Psoas muscle (tissue), 8 donors: ENCODE data around the gene MED31. TPM values are rescaled to one million over a fixed set of nuclear protein-coding genes. Genes with fewer than 3 reads are reported as not detected.

ENCODE experiments used
- ATAC-seq, 4 donors: fragments of 200-7000 bp; cut with Tn5 transposase; one replicate each; pipeline ENCODE4 v1.9.1; 2020; ENCODE audit warnings: moderate library complexity in 3 of 4, mild to moderate bottlenecking in 2 of 4
- DNase-seq, 2 donors: peaks; one replicate each; pipeline ENCODE4 v3.0.0-alpha.2; 2020
- H3K27ac ChIP-seq: fragments of 200-600 bp; one replicate; pipeline ENCODE4 v1.8.0; 2022
- H3K27me3 ChIP-seq, 3 donors: fragments of 200-600 bp in 1 of 3; one replicate each; pipeline versions ENCODE4 v1.6.1 to v1.8.0; 2013 to 2022; ENCODE audit warnings: low read length in 2 of 3, mild to moderate bottlenecking in 2 of 3, moderate library complexity in 1 of 3; ENCODE audit not compliant: insufficient read depth in 3 of 3
- H3K36me3 ChIP-seq, 2 donors: fragments of 200-600 bp in 1 of 2; one replicate each; pipeline versions ENCODE4 v1.6.1 to v1.8.0; 2013 to 2022; ENCODE audit warnings: low read depth in 1 of 2, mild to moderate bottlenecking in 1 of 2, moderate library complexity in 1 of 2; ENCODE audit not compliant: insufficient read depth in 1 of 2
- H3K4me1 ChIP-seq: fragments of 200-600 bp; one replicate; pipeline ENCODE4 v1.8.0; 2022
- H3K4me3 ChIP-seq: fragments of 200-600 bp; one replicate; pipeline ENCODE4 v1.8.0; 2022; ENCODE audit warnings: mild to moderate bottlenecking
- H3K9me3 ChIP-seq: fragments of 200-600 bp; one replicate; pipeline ENCODE4 v1.8.0; 2022
- WGBS, 3 donors: extraction: QIAGEN DNeasy Blood & Tissue Kit; methylation state at CpG; one replicate each; pipeline versions ENCODE4 v1.1.6 to v1.1.7; 2013; 5-methylcytosine and 5-hydroxymethylcytosine counted together
- intact Hi-C, 2 donors: fragments of 100-400 bp; cut with DNase I; formaldehyde crosslinking; loops; one replicate each; pipeline versions ENCODE4 v1.11.0 to v1.14.2; 2022
- polyA plus RNA-seq, 3 donors: library from polyadenylated mRNA; stranded (reverse); fragments of 200-250 nt; gene quantifications; one replicate each; pipeline ENCODE4 v1.2.3, GENCODE V29; 2013
- total RNA-seq, 4 donors: library from RNA; stranded (reverse); fragmentation: NEBNext Ultra II Directional in 2 of 4; extraction: Animal tissue kit (Norgen Biotek cat#: 25700) in 2 of 4; gene quantifications; one replicate each; pipeline versions ENCODE4 v1.2.1 to v1.2.4, GENCODE V29; 2021 to 2023
- TF ChIP-seq, protein P1 (sequence below): fragments of 200-600 bp; IDR thresholded peaks from one replicate; pipeline ENCODE4 v1.8.0; 2022; ENCODE audit warnings: antibody characterized with exemption
- donor health status: healthy with polysubstance abuse.
- donor health status: DM: no; HTN: no; CAD: no; lungs with moderate emphysema.
- donor health status: Bipolar disorder and iron deficiency.
- donor health status: healthy.
- donor health status: DM: yes; HTN: yes; CAD: no.
- donor health status: DM: no; HTN: no; CAD: no.
- donor health status: DM: no; HTN: no; CAD: no.
- donor health status: DM: yes; HTN: yes; CAD: no.

MED31 gene
- total and polyA plus RNA-seq, 7 donors: 12.2 to 55.2 (median 12.7) TPM

DNA sequence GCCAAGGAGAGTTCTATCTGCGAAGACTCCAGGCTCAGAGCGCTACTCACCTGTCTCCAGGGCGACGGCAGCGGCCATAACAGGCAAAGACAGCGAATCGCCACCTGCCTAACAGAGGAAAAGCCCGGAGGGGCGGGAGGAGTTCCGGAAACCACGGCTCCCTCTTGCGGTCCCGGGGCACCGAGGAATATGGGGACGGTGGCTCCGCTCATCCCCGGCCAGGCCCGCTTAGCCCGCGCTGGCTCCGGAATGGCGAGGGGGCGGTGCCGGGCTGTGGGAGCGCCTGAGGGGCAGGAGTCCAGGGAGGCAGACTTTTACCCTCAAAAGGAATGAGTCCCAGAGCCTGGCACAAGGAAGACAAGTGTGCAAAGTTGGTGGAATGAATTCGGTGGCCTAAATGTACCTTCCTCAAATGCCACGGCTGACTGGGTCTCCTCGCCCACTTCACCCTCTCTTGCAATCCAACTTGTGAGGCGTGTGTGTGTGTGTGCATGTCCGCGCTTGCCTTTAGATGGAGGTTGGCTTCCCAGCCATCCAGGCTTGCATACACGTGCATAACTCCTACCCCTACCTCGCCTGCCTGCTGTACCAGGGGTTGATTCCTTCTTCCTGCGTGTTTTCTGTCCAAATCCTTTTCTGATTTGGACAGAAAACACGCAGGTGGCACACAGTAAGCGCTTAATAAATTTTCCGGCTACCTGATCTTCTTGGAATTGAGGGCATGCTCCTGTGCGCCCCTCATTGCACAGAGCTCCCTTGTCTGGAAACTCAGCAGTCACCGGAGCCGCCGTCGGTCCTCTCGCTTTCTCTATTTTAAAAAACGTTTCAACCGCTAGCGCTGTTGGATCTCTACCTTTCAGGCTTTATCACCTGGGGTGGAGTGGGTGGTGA is 3.7 kb upstream of the MED31 start:
- Histone ChIP-seq H3K27me3 (peaks cover 0 to 18% (median 7%) of the 10 kb centered on the region in 3 donors), H3K4me1 (peaks cover 19% of the 10 kb centered on the region), H3K36me3 (peaks cover 0 to 2% of the 10 kb centered on the region in 2 donors), H3K4me3 (no peak overlapping the region), H3K9me3 (no peaks in the 10 kb centered on the region), H3K27ac (no peak overlapping the region)
- WGBS, 3 donors: 22 to 43% (median 37%) methylated on average over 45 to 46 of the region's 46 CpGs
- DNase-seq: no peak
- TF ChIP-seq, protein P1, sequence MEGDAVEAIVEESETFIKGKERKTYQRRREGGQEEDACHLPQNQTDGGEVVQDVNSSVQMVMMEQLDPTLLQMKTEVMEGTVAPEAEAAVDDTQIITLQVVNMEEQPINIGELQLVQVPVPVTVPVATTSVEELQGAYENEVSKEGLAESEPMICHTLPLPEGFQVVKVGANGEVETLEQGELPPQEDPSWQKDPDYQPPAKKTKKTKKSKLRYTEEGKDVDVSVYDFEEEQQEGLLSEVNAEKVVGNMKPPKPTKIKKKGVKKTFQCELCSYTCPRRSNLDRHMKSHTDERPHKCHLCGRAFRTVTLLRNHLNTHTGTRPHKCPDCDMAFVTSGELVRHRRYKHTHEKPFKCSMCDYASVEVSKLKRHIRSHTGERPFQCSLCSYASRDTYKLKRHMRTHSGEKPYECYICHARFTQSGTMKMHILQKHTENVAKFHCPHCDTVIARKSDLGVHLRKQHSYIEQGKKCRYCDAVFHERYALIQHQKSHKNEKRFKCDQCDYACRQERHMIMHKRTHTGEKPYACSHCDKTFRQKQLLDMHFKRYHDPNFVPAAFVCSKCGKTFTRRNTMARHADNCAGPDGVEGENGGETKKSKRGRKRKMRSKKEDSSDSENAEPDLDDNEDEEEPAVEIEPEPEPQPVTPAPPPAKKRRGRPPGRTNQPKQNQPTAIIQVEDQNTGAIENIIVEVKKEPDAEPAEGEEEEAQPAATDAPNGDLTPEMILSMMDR: no peak
- no peak for ATAC-seq
- intact Hi-C loops: loop anchor here in 1 of 2 donors (5.0 kb wide), 1 partner anchor 357 kb away; the partner anchor contains the start of gene RNASEK

DNA sequence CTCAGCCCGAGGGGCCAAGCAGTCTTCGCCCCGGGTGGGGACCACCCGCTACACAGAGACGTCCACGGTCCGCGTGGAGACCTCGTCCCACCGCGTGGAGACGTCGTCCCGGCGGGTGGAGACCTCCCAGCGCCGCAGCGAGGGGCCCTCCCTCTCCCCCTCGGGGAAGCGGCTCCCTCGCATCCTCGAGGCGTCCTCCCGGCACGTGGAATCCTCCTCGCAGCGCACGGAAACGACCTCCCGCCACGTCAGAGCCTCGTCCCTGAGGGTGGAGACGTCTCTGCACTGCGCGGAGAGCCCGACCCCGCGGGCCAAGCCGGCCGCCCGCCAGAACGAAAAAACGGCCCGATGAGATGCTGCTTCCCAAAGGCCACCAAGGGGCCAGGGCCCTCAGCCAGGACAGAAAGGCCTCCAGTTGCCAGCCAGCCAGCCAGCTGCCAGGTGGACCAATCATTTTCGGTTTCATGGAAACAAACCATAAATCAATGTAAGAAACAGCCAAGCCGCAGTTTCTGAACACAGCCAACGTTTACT is 581 bp upstream of the MED31 start:
- H3K27ac ChIP-seq: peak overlapping the region; percentile 87
- no peaks in the 10 kb centered on the region for H3K9me3 ChIP-seq
- TF ChIP-seq, protein P1: no peak
- peak overlapping the region; percentile 84 for H3K4me3 ChIP-seq
- WGBS, 3 donors: 1 to 3% (median 2%) methylated on average over 46 to 47 of the region's 47 CpGs
- peaks cover 0 to 7% (median 4%) of the 10 kb centered on the region in 3 donors for H3K27me3 ChIP-seq
- H3K36me3 ChIP-seq: peaks cover 0 to 33% of the 10 kb centered on the region in 2 donors
- intact Hi-C loops: loop anchor here in 1 of 2 donors (5.0 kb wide), 1 partner anchor 360 kb away; the partner anchor contains the start of gene RNASEK
- H3K4me1 ChIP-seq: peaks cover 27% of the 10 kb centered on the region
- DNase-seq: peak; percentile 82 to 91
- ATAC-seq: peak; percentile 41 to 81 (median 68)

DNA sequence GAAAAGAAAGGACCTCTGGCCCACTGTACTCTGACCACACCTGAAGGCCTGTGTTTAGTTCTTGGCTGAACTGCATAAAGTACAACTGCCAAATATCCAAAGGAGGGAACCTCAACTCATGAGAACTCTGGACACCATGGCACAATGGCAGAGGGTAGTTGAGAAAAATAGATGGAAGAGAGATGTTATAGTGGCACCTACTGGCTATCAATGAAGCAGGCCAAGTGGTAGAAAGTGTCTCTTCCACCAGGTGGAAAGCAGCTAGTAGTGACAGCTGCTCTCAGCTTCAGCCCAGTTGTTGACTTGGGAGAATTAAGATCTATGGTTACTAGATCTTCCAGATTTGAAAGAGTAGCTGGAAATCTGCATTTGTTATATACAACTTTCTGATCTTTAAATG is 3.2 kb downstream of the MED31 start:
- Histone ChIP-seq H3K27ac (no peak overlapping the region), H3K27me3 (no peaks in the 10 kb centered on the region), H3K36me3 (peaks cover 5 to 71% of the 10 kb centered on the region in 2 donors), H3K4me3 (no peak overlapping the region), H3K9me3 (no peaks in the 10 kb centered on the region), H3K4me1 (peaks cover 24% of the 10 kb centered on the region)
- TF ChIP-seq, protein P1: no peak
- ATAC-seq (no peak), DNase-seq (no peak)
- intact Hi-C loops: loop anchor here (10.0 kb wide), 1 partner anchor 173 kb away; no protein-coding TSS in a partner anchor

DNA sequence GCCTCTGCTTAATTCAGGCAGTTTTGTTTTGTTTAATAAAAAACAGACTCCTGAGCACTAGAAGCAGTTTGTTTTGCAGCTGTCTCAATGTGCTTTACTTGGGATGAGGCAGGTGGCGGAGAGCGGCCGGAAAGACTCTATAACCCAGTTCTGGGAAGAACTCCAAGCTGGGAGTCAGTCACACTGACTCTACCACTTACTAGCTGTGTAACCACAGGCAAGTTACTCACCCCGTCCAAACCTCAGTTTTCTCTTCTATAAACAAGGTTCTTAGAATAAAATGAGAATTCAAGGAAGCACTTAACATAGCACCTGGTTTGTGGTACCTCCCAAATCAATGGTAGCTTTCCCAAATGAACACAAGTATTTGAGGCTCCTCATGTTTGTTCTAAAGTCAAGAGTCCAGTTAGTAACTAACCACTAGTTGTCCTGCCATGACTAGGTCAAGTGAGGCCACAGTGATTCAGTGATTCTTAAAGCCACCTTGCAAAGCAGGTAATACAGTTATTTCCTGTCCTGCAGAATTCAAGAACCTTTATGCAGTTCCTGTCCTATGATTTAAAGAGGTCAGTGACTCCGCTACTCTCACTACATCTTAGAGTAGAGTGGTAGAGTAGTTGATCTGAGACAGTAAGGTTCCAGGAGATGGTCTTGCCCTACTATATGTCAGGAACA is 7.8 kb downstream of the MED31 start:
- H3K27ac ChIP-seq: peak overlapping the region; percentile 0
- DNase-seq: no peak
- H3K4me3 ChIP-seq: no peak overlapping the region
- peaks cover 5 to 63% of the 10 kb centered on the region in 2 donors for H3K36me3 ChIP-seq
- 57 to 63% (median 62%) methylated on average over 5 of the region's 5 CpGs for WGBS, 3 donors
- TF ChIP-seq, protein P1: no peak
- H3K4me1 ChIP-seq: peaks cover 13% of the 10 kb centered on the region
- H3K27me3 ChIP-seq: no peaks in the 10 kb centered on the region
- no peaks in the 10 kb centered on the region for H3K9me3 ChIP-seq
- ATAC-seq: no peak
- intact Hi-C loops: loop anchor here (10.0 kb wide), 1 partner anchor 169 kb away; no protein-coding TSS in a partner anchor
